Large intestine (tissue), 3 donors: Measurements from ENCODE around the gene NCKAP5. TPM values are rescaled to one million over a fixed set of nuclear protein-coding genes. Genes with fewer than 3 reads are reported as not detected.

Source experiments
- DNase-seq, 2 donors: peaks; one replicate each; pipeline versions ENCODE4 v3.0.0 to v3.0.0-alpha.2; 2013
- H3K27ac ChIP-seq: one replicate; pipeline ENCODE4 v1.5.1; 2013; ENCODE audit warnings: low read length
- H3K27me3 ChIP-seq: 2 replicates; pipeline ENCODE4 v1.6.1; 2013; ENCODE audit warnings: low read length; ENCODE audit not compliant: control insufficient read depth, insufficient read depth
- H3K36me3 ChIP-seq: 2 replicates; pipeline ENCODE4 v1.6.1; 2013; ENCODE audit warnings: low read length; ENCODE audit not compliant: control insufficient read depth, insufficient read depth
- H3K4me1 ChIP-seq: one replicate; pipeline ENCODE4 v1.6.1; 2013; ENCODE audit warnings: low read length; ENCODE audit not compliant: control insufficient read depth, insufficient read depth
- H3K4me3 ChIP-seq: one replicate; pipeline ENCODE4 v1.5.1; 2013; ENCODE audit warnings: low read length
- H3K9me3 ChIP-seq: one replicate; pipeline ENCODE4 v1.6.1; 2013; ENCODE audit warnings: mild to moderate bottlenecking, low read depth, low read length, moderate library complexity; ENCODE audit not compliant: control insufficient read depth
- WGBS: methylation state at CpG from one replicate; pipeline ENCODE4 v1.1.5; 2013; ENCODE audit warnings: low lambda C conversion rate; ENCODE audit not compliant: insufficient coverage; 5-methylcytosine and 5-hydroxymethylcytosine counted together
- polyA plus RNA-seq: library from polyadenylated mRNA; unstranded; fragments of 120-200 nt; gene quantifications from one replicate; pipeline ENCODE4 v1.2.1, GENCODE V29; 2013

Gene NCKAP5
- polyA plus RNA-seq, 1 donor: 4.3 TPM

- no peak for DNase-seq
- Histone ChIP-seq H3K4me3 (no peak overlapping the region), H3K36me3 (no peaks in the 10 kb centered on the region), H3K27ac (no peak overlapping the region), H3K27me3 (no peaks in the 10 kb centered on the region), H3K9me3 (no peaks in the 10 kb centered on the region), H3K4me1 (no peaks in the 10 kb centered on the region)
Observed at GRCh38 chr2:133377021-133377481, 191.2 kb downstream of the NCKAP5 start.

- no peaks in the 10 kb centered on the region for H3K36me3 ChIP-seq
- H3K9me3 ChIP-seq: no peaks in the 10 kb centered on the region
- no peak overlapping the region for H3K27ac ChIP-seq
- H3K4me1 ChIP-seq: no peaks in the 10 kb centered on the region
- no peak overlapping the region for H3K4me3 ChIP-seq
- no CpG with 5 or more reads among the region's 5 CpGs for WGBS
- DNase-seq: no peak
- H3K27me3 ChIP-seq: no peaks in the 10 kb centered on the region
Observed at GRCh38 chr2:133374781-133375180, 193.5 kb downstream of the NCKAP5 start.

- no peaks in the 10 kb centered on the region for H3K9me3 ChIP-seq
- H3K4me3 ChIP-seq: no peak overlapping the region
- H3K27ac ChIP-seq: no peak overlapping the region
- H3K36me3 ChIP-seq: no peaks in the 10 kb centered on the region
- no peak for DNase-seq
- H3K27me3 ChIP-seq: no peaks in the 10 kb centered on the region
- no CpG with 5 or more reads among the region's 3 CpGs for WGBS
- H3K4me1 ChIP-seq: no peaks in the 10 kb centered on the region
Observed at GRCh38 chr2:133371286-133371685, 197.0 kb downstream of the NCKAP5 start.

- DNase-seq: no peak
- 86% methylated on average over 2 of the region's 3 CpGs for WGBS
- Histone ChIP-seq H3K36me3 (no peaks in the 10 kb centered on the region), H3K4me3 (no peak overlapping the region), H3K27me3 (no peaks in the 10 kb centered on the region), H3K27ac (no peak overlapping the region), H3K9me3 (no peaks in the 10 kb centered on the region), H3K4me1 (no peaks in the 10 kb centered on the region)
Observed at GRCh38 chr2:133369901-133370658, 198.2 kb downstream of the NCKAP5 start.

- Histone ChIP-seq H3K27ac (no peak overlapping the region), H3K4me1 (no peaks in the 10 kb centered on the region), H3K9me3 (no peaks in the 10 kb centered on the region), H3K27me3 (no peaks in the 10 kb centered on the region), H3K4me3 (no peak overlapping the region), H3K36me3 (no peaks in the 10 kb centered on the region)
- no CpG with 5 or more reads among the region's 1 CpG for WGBS
- no peak for DNase-seq
Observed at GRCh38 chr2:133365117-133365516, 203.1 kb downstream of the NCKAP5 start.

GRCh38 chr2:133364636-133365035 lies 203.6 kb downstream of the NCKAP5 start:
- H3K9me3 ChIP-seq: no peaks in the 10 kb centered on the region
- H3K4me3 ChIP-seq: no peak overlapping the region
- WGBS: no CpG with 5 or more reads among the region's 3 CpGs
- H3K27ac ChIP-seq: no peak overlapping the region
- DNase-seq: no peak
- no peaks in the 10 kb centered on the region for H3K27me3 ChIP-seq
- no peaks in the 10 kb centered on the region for H3K36me3 ChIP-seq
- no peaks in the 10 kb centered on the region for H3K4me1 ChIP-seq

GRCh38 chr2:133363884-133364283 lies 204.4 kb downstream of the NCKAP5 start:
- no peak for DNase-seq
- Histone ChIP-seq H3K36me3 (no peaks in the 10 kb centered on the region), H3K9me3 (no peaks in the 10 kb centered on the region), H3K27ac (no peak overlapping the region), H3K4me3 (no peak overlapping the region), H3K4me1 (no peaks in the 10 kb centered on the region), H3K27me3 (no peaks in the 10 kb centered on the region)
- no CpG with 5 or more reads among the region's 1 CpG for WGBS

- H3K9me3 ChIP-seq: no peaks in the 10 kb centered on the region
- 71% methylated on average over 2 of the region's 4 CpGs for WGBS
- no peaks in the 10 kb centered on the region for H3K4me1 ChIP-seq
- H3K27me3 ChIP-seq: no peaks in the 10 kb centered on the region
- H3K4me3 ChIP-seq: no peak overlapping the region
- H3K27ac ChIP-seq: no peak overlapping the region
- peak; percentile 5 to 27 for DNase-seq
- H3K36me3 ChIP-seq: no peaks in the 10 kb centered on the region
Observed at GRCh38 chr2:133362061-133362476, 206.2 kb downstream of the NCKAP5 start.

- H3K36me3 ChIP-seq: no peaks in the 10 kb centered on the region
- no CpG with 5 or more reads among the region's 1 CpG for WGBS
- no peaks in the 10 kb centered on the region for H3K27me3 ChIP-seq
- H3K27ac ChIP-seq: no peak overlapping the region
- H3K4me3 ChIP-seq: no peak overlapping the region
- no peaks in the 10 kb centered on the region for H3K4me1 ChIP-seq
- no peaks in the 10 kb centered on the region for H3K9me3 ChIP-seq
- DNase-seq: no peak
Observed at GRCh38 chr2:133360882-133361281, 207.4 kb downstream of the NCKAP5 start.

GRCh38 chr2:133360190-133360589 lies 208.1 kb downstream of the NCKAP5 start:
- H3K36me3 ChIP-seq: no peaks in the 10 kb centered on the region
- H3K4me1 ChIP-seq: no peaks in the 10 kb centered on the region
- H3K27me3 ChIP-seq: no peaks in the 10 kb centered on the region
- no peak for DNase-seq
- no peak overlapping the region for H3K27ac ChIP-seq
- H3K4me3 ChIP-seq: no peak overlapping the region
- no CpG with 5 or more reads among the region's 3 CpGs for WGBS
- H3K9me3 ChIP-seq: no peaks in the 10 kb centered on the region

GRCh38 chr2:133352719-133353118 lies 215.5 kb downstream of the NCKAP5 start:
- no CpG with 5 or more reads among the region's 1 CpG for WGBS
- no peak overlapping the region for H3K4me3 ChIP-seq
- no peaks in the 10 kb centered on the region for H3K27me3 ChIP-seq
- no peaks in the 10 kb centered on the region for H3K9me3 ChIP-seq
- no peaks in the 10 kb centered on the region for H3K4me1 ChIP-seq
- H3K36me3 ChIP-seq: no peaks in the 10 kb centered on the region
- DNase-seq: no peak
- H3K27ac ChIP-seq: no peak overlapping the region
